Liver (tissue), 9 donors: Measurements from ENCODE around the gene DOCK9. TPM values are rescaled to one million over a fixed set of nuclear protein-coding genes. Genes with fewer than 3 reads are reported as not detected.

Source experiments
- DNase-seq: peaks from one replicate; pipeline ENCODE4 v3.0.0-alpha.2; 2017; ENCODE audit warnings: low spot score
- H3K27ac ChIP-seq, 2 donors: one replicate each; pipeline ENCODE4 v1.7.0; 2013; ENCODE audit warnings: inconsistent platforms in 2 of 2, low read length in 2 of 2, control low read depth in 1 of 2, low read depth in 1 of 2, mild to moderate bottlenecking in 1 of 2
- H3K27me3 ChIP-seq, 4 donors: one replicate each; pipeline versions ENCODE4 v1.6.1 to v1.7.0; 2013; ENCODE audit warnings: low read length in 3 of 4, inconsistent platforms in 1 of 4, mild to moderate bottlenecking in 1 of 4, moderate library complexity in 1 of 4; ENCODE audit not compliant: control insufficient read depth in 4 of 4, insufficient read depth in 4 of 4
- H3K36me3 ChIP-seq, 4 donors: one replicate each; pipeline versions ENCODE4 v1.6.1 to v1.7.0; 2013; ENCODE audit warnings: low read length in 3 of 4, mild to moderate bottlenecking in 3 of 4, low read depth in 1 of 4, moderate library complexity in 1 of 4; ENCODE audit not compliant: control insufficient read depth in 4 of 4, insufficient read depth in 3 of 4
- H3K4me1 ChIP-seq, 4 donors: one replicate each; pipeline versions ENCODE4 v1.6.1 to v1.7.0; 2013; ENCODE audit warnings: low read length in 3 of 4, mild to moderate bottlenecking in 3 of 4, moderate library complexity in 1 of 4; ENCODE audit not compliant: control insufficient read depth in 4 of 4, insufficient read depth in 4 of 4
- H3K4me3 ChIP-seq, 3 donors: one replicate each; pipeline versions ENCODE4 v1.6.1 to v1.7.0; 2013; ENCODE audit warnings: low read length in 3 of 3, control low read depth in 1 of 3, low read depth in 1 of 3, mild to moderate bottlenecking in 1 of 3
- H3K9ac ChIP-seq, 2 donors: one replicate each; pipeline ENCODE4 v1.7.0; 2013; ENCODE audit warnings: low read length in 2 of 2, mild to moderate bottlenecking in 2 of 2, moderate library complexity in 2 of 2, control low read depth in 1 of 2, low read depth in 1 of 2
- H3K9me3 ChIP-seq, 4 donors: one replicate each; pipeline versions ENCODE4 v1.6.1 to v1.7.0; 2013; ENCODE audit warnings: low read length in 3 of 4; ENCODE audit not compliant: control insufficient read depth in 4 of 4
- EGR1 ChIP-seq, 2 donors: IDR thresholded peaks; 2 replicates each; pipeline ENCODE4 v1.6.1; 2016 to 2018; ENCODE audit warnings: antibody characterized with exemption in 2 of 2, low read depth in 2 of 2
- FOXA1 ChIP-seq: IDR thresholded peaks from 2 replicates; pipeline ENCODE4 v1.6.1; 2016; ENCODE audit warnings: antibody characterized with exemption
- FOXA2 ChIP-seq: IDR thresholded peaks from 2 replicates; pipeline ENCODE4 v1.6.1; 2016; ENCODE audit warnings: antibody characterized with exemption
- GABPA ChIP-seq, 2 donors: IDR thresholded peaks in 1 of 2; conservative IDR thresholded peaks in 1 of 2; 2 replicates each; pipeline ENCODE4 v1.6.1; 2016; ENCODE audit warnings: antibody characterized with exemption in 2 of 2, mild to moderate bottlenecking in 1 of 2, moderate library complexity in 1 of 2
- HNF4A ChIP-seq, 2 donors: conservative IDR thresholded peaks; 2 replicates each; pipeline ENCODE4 v1.6.1; 2016; ENCODE audit warnings: antibody characterized with exemption in 2 of 2, mild to moderate bottlenecking in 2 of 2
- HNF4G ChIP-seq: IDR thresholded peaks from 2 replicates; pipeline ENCODE4 v1.6.1; 2016; ENCODE audit warnings: antibody characterized with exemption
- JUND ChIP-seq, 2 donors: IDR thresholded peaks; 2 replicates each; pipeline ENCODE4 v1.6.1; 2016; ENCODE audit warnings: antibody characterized with exemption in 2 of 2
- NR2F2 ChIP-seq: IDR thresholded peaks from 2 replicates; pipeline ENCODE4 v1.6.1; 2016; ENCODE audit warnings: antibody characterized with exemption
- RAD21 ChIP-seq, 2 donors: IDR thresholded peaks; 2 replicates each; pipeline ENCODE4 v1.6.1; 2016; ENCODE audit warnings: antibody characterized with exemption in 2 of 2, mild to moderate bottlenecking in 2 of 2
- RXRA ChIP-seq, 2 donors: IDR thresholded peaks; 2 replicates each; pipeline ENCODE4 v1.6.1; 2017 to 2018; ENCODE audit warnings: antibody characterized with exemption in 2 of 2, mild to moderate bottlenecking in 1 of 2
- SP1 ChIP-seq: IDR thresholded peaks from 2 replicates; pipeline ENCODE4 v1.6.1; 2018; ENCODE audit warnings: antibody characterized with exemption, mild to moderate bottlenecking
- TAF1 ChIP-seq: conservative IDR thresholded peaks from 2 replicates; pipeline ENCODE4 v1.6.1; 2016; ENCODE audit warnings: antibody characterized with exemption, mild to moderate bottlenecking
- YY1 ChIP-seq: IDR thresholded peaks from 2 replicates; pipeline ENCODE4 v1.6.1; 2016; ENCODE audit warnings: antibody characterized with exemption, mild to moderate bottlenecking
- WGBS: extraction: QIAGEN DNeasy Blood & Tissue Kit; methylation state at CpG from one replicate; pipeline ENCODE4 v1.1.7; 2013; 5-methylcytosine and 5-hydroxymethylcytosine counted together
- polyA plus RNA-seq, 2 donors: library from polyadenylated mRNA; stranded (reverse) in 1 of 2; unstranded in 1 of 2; fragments of 200-250 nt in 1 of 2; fragments of >200 nt in 1 of 2; fragmentation: Nextera tagmentation in 1 of 2; extraction: Ambion mirVana in 1 of 2; gene quantifications; one replicate each; pipeline versions ENCODE4 v1.2.1 to v1.2.3, GENCODE V29; 2013 to 2015
- total RNA-seq, 2 donors: library from RNA; depleted of rRNA; stranded (reverse); fragments of >200 nt; gene quantifications; one replicate each; pipeline ENCODE4 v1.2.3, GENCODE V29; 2014
- TF ChIP-seq, protein P1 (sequence below): IDR thresholded peaks from 2 replicates; pipeline ENCODE4 v1.6.1; 2016; ENCODE audit warnings: antibody characterized with exemption
- TF ChIP-seq, protein P2 (sequence below): IDR thresholded peaks from 2 replicates; pipeline ENCODE4 v1.6.1; 2016; ENCODE audit warnings: antibody characterized with exemption, mild to moderate bottlenecking
- TF ChIP-seq, protein P3 (sequence below): IDR thresholded peaks from 2 replicates; pipeline ENCODE4 v1.6.1; 2016; ENCODE audit warnings: antibody characterized with exemption
- TF ChIP-seq, protein P4 (sequence below): fragments of 150-350 bp; IDR thresholded peaks from 2 replicates; pipeline ENCODE4 v1.5.1; 2017; ENCODE audit warnings: improper control_type of control experiment, low read depth, low read length; ENCODE audit not compliant: missing input control
- TF ChIP-seq, protein P5 (sequence below): IDR thresholded peaks from 2 replicates; pipeline ENCODE4 v1.6.1; 2016; ENCODE audit warnings: antibody characterized with exemption
- donor health status: healthy.
- donor health status: healthy.
- donor health status: healthy.
- donor health status: healthy.
- donor health status: healthy.

DOCK9 gene
- total and polyA plus RNA-seq, 4 donors = 5.4 to 31.3 (median 10.6) TPM

DNA sequence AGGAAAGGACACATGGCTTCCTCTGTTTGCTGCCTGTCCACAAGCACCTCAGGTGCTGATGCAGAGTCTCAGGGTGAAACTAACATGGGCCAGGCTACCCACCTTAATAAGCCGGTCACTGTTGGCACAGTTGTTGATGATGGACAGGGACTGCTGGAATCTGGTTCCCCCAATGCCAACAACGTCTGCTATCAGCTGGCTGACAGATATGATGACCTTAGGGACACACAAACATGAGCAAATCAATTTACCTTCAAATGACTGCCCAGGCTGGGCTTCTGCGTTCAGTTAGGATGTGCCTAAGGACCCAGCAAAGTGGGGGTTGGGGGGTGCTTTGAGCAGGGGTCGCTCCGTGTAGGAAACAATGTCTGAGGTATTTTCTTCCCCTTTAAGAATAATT lies 148.3 kb downstream of the DOCK9 start:
- TF ChIP-seq RAD21 (IDR thresholded peaks at IDR 0.05) = peak in 1 of 2 donors; percentile 42
- TF ChIP-seq SP1 = peak; percentile 68
- TF ChIP-seq, protein P1, sequence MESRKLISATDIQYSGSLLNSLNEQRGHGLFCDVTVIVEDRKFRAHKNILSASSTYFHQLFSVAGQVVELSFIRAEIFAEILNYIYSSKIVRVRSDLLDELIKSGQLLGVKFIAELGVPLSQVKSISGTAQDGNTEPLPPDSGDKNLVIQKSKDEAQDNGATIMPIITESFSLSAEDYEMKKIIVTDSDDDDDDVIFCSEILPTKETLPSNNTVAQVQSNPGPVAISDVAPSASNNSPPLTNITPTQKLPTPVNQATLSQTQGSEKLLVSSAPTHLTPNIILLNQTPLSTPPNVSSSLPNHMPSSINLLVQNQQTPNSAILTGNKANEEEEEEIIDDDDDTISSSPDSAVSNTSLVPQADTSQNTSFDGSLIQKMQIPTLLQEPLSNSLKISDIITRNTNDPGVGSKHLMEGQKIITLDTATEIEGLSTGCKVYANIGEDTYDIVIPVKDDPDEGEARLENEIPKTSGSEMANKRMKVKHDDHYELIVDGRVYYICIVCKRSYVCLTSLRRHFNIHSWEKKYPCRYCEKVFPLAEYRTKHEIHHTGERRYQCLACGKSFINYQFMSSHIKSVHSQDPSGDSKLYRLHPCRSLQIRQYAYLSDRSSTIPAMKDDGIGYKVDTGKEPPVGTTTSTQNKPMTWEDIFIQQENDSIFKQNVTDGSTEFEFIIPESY = no peak
- TF ChIP-seq, protein P2, sequence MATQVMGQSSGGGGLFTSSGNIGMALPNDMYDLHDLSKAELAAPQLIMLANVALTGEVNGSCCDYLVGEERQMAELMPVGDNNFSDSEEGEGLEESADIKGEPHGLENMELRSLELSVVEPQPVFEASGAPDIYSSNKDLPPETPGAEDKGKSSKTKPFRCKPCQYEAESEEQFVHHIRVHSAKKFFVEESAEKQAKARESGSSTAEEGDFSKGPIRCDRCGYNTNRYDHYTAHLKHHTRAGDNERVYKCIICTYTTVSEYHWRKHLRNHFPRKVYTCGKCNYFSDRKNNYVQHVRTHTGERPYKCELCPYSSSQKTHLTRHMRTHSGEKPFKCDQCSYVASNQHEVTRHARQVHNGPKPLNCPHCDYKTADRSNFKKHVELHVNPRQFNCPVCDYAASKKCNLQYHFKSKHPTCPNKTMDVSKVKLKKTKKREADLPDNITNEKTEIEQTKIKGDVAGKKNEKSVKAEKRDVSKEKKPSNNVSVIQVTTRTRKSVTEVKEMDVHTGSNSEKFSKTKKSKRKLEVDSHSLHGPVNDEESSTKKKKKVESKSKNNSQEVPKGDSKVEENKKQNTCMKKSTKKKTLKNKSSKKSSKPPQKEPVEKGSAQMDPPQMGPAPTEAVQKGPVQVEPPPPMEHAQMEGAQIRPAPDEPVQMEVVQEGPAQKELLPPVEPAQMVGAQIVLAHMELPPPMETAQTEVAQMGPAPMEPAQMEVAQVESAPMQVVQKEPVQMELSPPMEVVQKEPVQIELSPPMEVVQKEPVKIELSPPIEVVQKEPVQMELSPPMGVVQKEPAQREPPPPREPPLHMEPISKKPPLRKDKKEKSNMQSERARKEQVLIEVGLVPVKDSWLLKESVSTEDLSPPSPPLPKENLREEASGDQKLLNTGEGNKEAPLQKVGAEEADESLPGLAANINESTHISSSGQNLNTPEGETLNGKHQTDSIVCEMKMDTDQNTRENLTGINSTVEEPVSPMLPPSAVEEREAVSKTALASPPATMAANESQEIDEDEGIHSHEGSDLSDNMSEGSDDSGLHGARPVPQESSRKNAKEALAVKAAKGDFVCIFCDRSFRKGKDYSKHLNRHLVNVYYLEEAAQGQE = peak; percentile 32
- TF ChIP-seq YY1 = peak; percentile 36
- TF ChIP-seq, protein P3, sequence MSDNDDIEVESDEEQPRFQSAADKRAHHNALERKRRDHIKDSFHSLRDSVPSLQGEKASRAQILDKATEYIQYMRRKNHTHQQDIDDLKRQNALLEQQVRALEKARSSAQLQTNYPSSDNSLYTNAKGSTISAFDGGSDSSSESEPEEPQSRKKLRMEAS = peak; percentile 11
- TF ChIP-seq JUND (IDR thresholded peaks at IDR 0.05) = no peak
- TF ChIP-seq NR2F2 = no peak
- peak; percentile 63 to 64 for TF ChIP-seq RXRA (IDR thresholded peaks at IDR 0.05)
- TF ChIP-seq, protein P4, sequence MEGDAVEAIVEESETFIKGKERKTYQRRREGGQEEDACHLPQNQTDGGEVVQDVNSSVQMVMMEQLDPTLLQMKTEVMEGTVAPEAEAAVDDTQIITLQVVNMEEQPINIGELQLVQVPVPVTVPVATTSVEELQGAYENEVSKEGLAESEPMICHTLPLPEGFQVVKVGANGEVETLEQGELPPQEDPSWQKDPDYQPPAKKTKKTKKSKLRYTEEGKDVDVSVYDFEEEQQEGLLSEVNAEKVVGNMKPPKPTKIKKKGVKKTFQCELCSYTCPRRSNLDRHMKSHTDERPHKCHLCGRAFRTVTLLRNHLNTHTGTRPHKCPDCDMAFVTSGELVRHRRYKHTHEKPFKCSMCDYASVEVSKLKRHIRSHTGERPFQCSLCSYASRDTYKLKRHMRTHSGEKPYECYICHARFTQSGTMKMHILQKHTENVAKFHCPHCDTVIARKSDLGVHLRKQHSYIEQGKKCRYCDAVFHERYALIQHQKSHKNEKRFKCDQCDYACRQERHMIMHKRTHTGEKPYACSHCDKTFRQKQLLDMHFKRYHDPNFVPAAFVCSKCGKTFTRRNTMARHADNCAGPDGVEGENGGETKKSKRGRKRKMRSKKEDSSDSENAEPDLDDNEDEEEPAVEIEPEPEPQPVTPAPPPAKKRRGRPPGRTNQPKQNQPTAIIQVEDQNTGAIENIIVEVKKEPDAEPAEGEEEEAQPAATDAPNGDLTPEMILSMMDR = no peak
- peak; percentile 27 for TF ChIP-seq HNF4G
- TF ChIP-seq FOXA2 = peak; percentile 32
- TF ChIP-seq EGR1 (IDR thresholded peaks at IDR 0.05; ENCODE audit: low read depth in 2 of 2) = no peak
- TF ChIP-seq, protein P5, sequence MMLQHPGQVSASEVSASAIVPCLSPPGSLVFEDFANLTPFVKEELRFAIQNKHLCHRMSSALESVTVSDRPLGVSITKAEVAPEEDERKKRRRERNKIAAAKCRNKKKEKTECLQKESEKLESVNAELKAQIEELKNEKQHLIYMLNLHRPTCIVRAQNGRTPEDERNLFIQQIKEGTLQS = no peak
- TF ChIP-seq HNF4A (conservative IDR thresholded peaks at IDR 0.05) = peak; percentile 60 to 63
- TF ChIP-seq TAF1 = no peak
- TF ChIP-seq GABPA (IDR thresholded peaks at IDR 0.05 in 1 of 2, conservative IDR thresholded peaks at IDR 0.05 in 1 of 2) = no peak
- TF ChIP-seq FOXA1 = no peak
- Histone ChIP-seq H3K9me3 (no peaks in the 10 kb centered on the region), H3K9ac (peak overlapping the region in 1 of 2 donors; percentile 73), H3K27me3 (no peaks in the 10 kb centered on the region), H3K36me3 (no peaks in the 10 kb centered on the region), H3K4me3 (no peak overlapping the region), H3K27ac (peak overlapping the region; percentile 92 to 93), H3K4me1 (peaks cover 6 to 46% (median 19%) of the 10 kb centered on the region in 4 donors)
- 39% methylated on average over 5 of the region's 5 CpGs for WGBS
- DNase-seq = no peak
